ENCODE data around the gene PPP3R1. TPM values are rescaled to one million over a fixed set of nuclear protein-coding genes. Genes with fewer than 3 reads are reported as not detected.

The PPP3R1 gene
- polyA plus RNA-seq, 3 donors = 59.7 to 64.7 (median 62.8) TPM

- DNase-seq (ENCODE audit: low read depth in 3 of 3, low spot score in 2 of 3) = peak; percentile 15 to 31 (median 16)
Measured at GRCh38 chr2:68157002-68157401, 95.3 kb downstream of the PPP3R1 start.

GRCh38 chr2:68156419-68156818 is 95.9 kb downstream of the PPP3R1 start:
- no peak for DNase-seq (ENCODE audit: low read depth in 3 of 3, low spot score in 2 of 3)

- DNase-seq (ENCODE audit: low read depth in 3 of 3, low spot score in 2 of 3) = no peak
Measured at GRCh38 chr2:68155618-68156017, 96.7 kb downstream of the PPP3R1 start.

- no peak for DNase-seq (ENCODE audit: low read depth in 3 of 3, low spot score in 2 of 3)
Measured at GRCh38 chr2:68152681-68153347, 99.5 kb downstream of the PPP3R1 start.

GRCh38 chr2:68151037-68151436 is 101.3 kb downstream of the PPP3R1 start:
- DNase-seq (ENCODE audit: low read depth in 3 of 3, low spot score in 2 of 3) = no peak

- DNase-seq (ENCODE audit: low read depth in 3 of 3, low spot score in 2 of 3) = no peak
Measured at GRCh38 chr2:68141875-68142274, 110.5 kb downstream of the PPP3R1 start.

- DNase-seq (ENCODE audit: low read depth in 3 of 3, low spot score in 2 of 3) = no peak
Measured at GRCh38 chr2:68135448-68136320, 116.6 kb downstream of the PPP3R1 start.

GRCh38 chr2:68134554-68134953 is 117.8 kb downstream of the PPP3R1 start:
- DNase-seq (ENCODE audit: low read depth in 3 of 3, low spot score in 2 of 3) = no peak

- DNase-seq (ENCODE audit: low read depth in 3 of 3, low spot score in 2 of 3) = no peak
Measured at GRCh38 chr2:68134120-68134519, 118.2 kb downstream of the PPP3R1 start.

Other genes starting within 250 kb of the PPP3R1 start
- 10 to 100 TPM; 41.1 to 46.5 (median 46.5) TPM for gene C1D, start 189.5 kb downstream of the PPP3R1 start, polyA plus RNA-seq (ENCODE audit: insufficient read length in 3 of 3)
- gene PNO1, start 94.6 kb downstream of the PPP3R1 start, polyA plus RNA-seq (ENCODE audit: insufficient read length in 3 of 3) = 10 to 100 TPM; 14.3 to 17.0 (median 16.9) TPM
- 10 to 100 TPM; 23.8 to 26.0 (median 24.2) TPM for gene CNRIP1, start 67.4 kb upstream of the PPP3R1 start, polyA plus RNA-seq (ENCODE audit: insufficient read length in 3 of 3)
- 1 to 10 TPM; 6.9 to 10.0 (median 7.4) TPM for gene PLEK, start 112.8 kb upstream of the PPP3R1 start, polyA plus RNA-seq (ENCODE audit: insufficient read length in 3 of 3)
- 1 to 10 TPM; 1.7 to 2.0 (median 1.7) TPM for gene FBXO48, start 214.8 kb upstream of the PPP3R1 start, polyA plus RNA-seq (ENCODE audit: insufficient read length in 3 of 3)
- gene APLF, start 215.1 kb upstream of the PPP3R1 start, polyA plus RNA-seq (ENCODE audit: insufficient read length in 3 of 3) = 1 to 10 TPM; 3.5 to 4.1 (median 3.9) TPM